Measurements from ENCODE around the gene GAS6.

Gene GAS6

GRCh38 chr13:113785051-113786010 is 78.5 kb downstream of the GAS6 start:
- DNase-seq, result no peak

GRCh38 chr13:113784645-113785024 is 79.2 kb downstream of the GAS6 start:
- no peak for DNase-seq

- no peak for DNase-seq
These were observed 79.8 kb downstream of the GAS6 start for GRCh38 chr13:113783966-113784644.

GRCh38 chr13:113783200-113783881 is 80.5 kb downstream of the GAS6 start:
- no peak for DNase-seq

GRCh38 chr13:113782472-113782871 is 81.4 kb downstream of the GAS6 start:
- DNase-seq, result no peak

GRCh38 chr13:113781571-113781970 is 82.3 kb downstream of the GAS6 start:
- DNase-seq, result no peak

GRCh38 chr13:113777311-113778260 is 86.3 kb downstream of the GAS6 start:
- DNase-seq, result no peak

GRCh38 chr13:113776231-113777125 is 87.4 kb downstream of the GAS6 start:
- no peak for DNase-seq

- DNase-seq, result no peak
These were observed 88.3 kb downstream of the GAS6 start for GRCh38 chr13:113775451-113776145.

GRCh38 chr13:113774177-113775107 is 89.4 kb downstream of the GAS6 start:
- DNase-seq, result no peak

GRCh38 chr13:113771709-113772331 is 92.1 kb downstream of the GAS6 start:
- no peak for DNase-seq

GRCh38 chr13:113770937-113771336 is 92.9 kb downstream of the GAS6 start:
- no peak for DNase-seq

Measured in stimulated activated CD4-positive, alpha-beta T cell treated with anti-CD3 and anti-CD28 coated beads, Interleukin-4, amount 100 ng/mL, for 24 hours (primary cell).